HCEC 1CT (cell line): ENCODE data around the gene KREMEN2.
"Not testable (repeated sequence)": the region's sequence is repeated elsewhere in the genome, so short reads cannot be mapped to it uniquely, and the experiment has no call there.

ENCODE experiments used
- DNase-seq: peaks from one replicate; pipeline ENCODE4 v3.0.0-alpha.2; 2017

The KREMEN2 gene

GRCh38 chr16:2943716-2944115 is 20.4 kb upstream of the KREMEN2 start:
- DNase-seq = not testable (repeated sequence)

GRCh38 chr16:2946649-2947048 is 17.4 kb upstream of the KREMEN2 start:
- no peak for DNase-seq

- no peak for DNase-seq
Observed at GRCh38 chr16:2948807-2949704, 15.0 kb upstream of the KREMEN2 start.

- DNase-seq = no peak
Observed at GRCh38 chr16:2949705-2950352, 14.2 kb upstream of the KREMEN2 start.

- DNase-seq = no peak
Observed at GRCh38 chr16:2950353-2950724, 13.7 kb upstream of the KREMEN2 start.

- DNase-seq = no peak
Observed at GRCh38 chr16:2950773-2951172, 13.3 kb upstream of the KREMEN2 start.

DNA sequence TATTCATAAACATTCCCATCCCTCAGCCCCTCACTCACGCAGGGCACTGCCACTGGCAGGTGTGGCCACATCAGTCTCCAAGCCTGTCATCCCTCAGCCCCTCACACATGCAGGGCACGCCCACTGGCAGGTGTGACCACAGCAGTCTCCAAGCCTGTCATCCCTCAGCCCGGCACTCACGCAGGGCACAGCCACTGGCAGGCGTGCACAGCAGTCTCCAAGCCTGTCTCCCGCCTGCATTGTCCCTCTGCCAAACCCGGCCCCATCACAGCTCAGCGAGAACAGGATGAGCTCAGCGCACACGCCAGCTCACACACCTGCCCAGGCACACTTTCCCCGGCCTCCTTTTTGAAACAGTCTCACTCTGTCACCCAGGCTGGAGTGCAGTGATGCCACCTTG is 11.4 kb upstream of the KREMEN2 start:
- DNase-seq = no peak

DNA sequence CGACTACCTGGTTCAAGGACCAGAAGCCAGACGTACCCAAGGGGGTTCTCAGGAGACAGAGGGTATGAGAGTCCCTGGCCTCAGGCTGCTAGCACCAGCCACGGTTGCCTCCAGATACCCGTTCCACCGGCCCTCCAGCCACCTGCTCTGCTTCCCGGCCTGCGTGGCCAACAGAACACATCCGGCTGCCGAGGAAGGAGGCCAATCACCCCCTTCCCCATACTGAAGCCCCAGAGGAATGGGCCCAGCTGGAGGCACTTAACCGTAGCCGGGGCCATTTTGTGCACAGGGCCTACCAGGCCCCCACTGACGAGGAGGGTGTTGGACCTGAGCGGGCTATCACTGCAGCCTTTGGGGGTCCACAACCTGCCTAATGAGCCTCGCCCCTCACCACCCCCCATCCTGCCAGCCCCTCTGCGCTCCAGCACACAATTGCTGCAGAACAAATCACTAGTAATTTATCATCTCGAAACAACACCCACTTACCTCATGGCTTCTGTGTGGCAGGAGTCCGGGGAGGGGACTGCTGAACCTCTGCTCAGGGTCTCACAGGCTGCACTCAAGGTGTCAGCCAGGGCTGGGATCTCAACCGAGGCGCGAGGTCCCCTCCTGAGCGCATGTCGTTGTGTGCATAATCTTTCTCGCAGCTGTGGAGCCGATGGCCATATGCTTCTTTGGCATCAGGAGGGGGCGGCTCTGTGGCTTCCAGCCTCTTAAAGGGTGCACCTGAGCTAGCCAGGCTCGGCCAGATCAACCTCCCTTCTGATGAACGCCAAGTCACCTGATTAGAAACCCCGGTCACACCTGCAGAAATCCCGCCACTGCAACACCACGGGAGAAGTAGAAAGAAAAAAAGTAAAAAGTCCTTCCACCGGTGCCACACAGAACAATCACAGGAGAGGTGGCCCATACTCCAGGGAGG is 10.1 kb upstream of the KREMEN2 start:
- no peak for DNase-seq

- DNase-seq = no peak
Observed at GRCh38 chr16:2954656-2955381, 9.3 kb upstream of the KREMEN2 start.

- DNase-seq = no peak
Observed at GRCh38 chr16:2955438-2955778, 8.7 kb upstream of the KREMEN2 start.

DNA sequence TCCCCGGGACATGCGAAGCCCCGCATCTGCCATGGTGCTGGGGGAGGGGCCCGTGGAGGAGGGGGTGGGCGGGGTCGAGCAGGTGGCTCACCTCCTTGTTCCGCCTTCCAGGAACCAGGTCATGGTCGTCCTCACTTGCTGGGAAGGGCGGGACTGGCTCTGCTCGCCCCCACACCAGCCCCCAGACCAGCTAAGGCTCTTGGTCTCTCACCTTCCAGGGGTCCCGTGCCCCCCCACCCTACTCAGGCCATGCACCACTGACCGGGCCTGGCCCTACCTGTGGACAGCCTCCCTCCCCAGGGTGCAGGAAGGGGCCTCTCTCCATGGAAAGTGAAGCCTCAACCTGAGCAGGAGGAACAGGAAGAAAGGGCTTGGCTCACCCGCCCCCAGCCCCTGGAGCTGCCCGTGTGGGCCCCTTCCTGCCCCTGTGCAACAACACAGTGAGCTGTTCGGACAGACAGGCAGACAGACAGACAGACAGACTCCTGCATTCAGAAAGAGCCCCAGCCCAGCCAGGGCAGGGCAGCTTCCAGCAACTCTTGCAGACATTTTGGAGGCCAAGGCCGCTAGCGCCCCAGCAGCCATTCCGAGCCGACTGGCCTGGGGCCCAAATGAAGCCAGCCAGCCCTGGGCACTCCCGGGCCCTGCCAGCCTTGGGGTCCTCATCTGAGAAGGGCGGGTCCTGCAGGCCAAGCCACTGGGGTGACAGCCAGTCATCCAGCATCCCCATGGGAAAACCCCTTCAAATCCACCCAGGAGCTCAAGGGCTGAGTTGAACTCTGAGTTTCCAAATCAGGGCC is 8.1 kb upstream of the KREMEN2 start:
- DNase-seq = no peak

- no peak for DNase-seq
Observed at GRCh38 chr16:2956579-2956956, 7.5 kb upstream of the KREMEN2 start.

GRCh38 chr16:2959206-2959605 is 4.9 kb upstream of the KREMEN2 start:
- DNase-seq = no peak

- no peak for DNase-seq
Observed at GRCh38 chr16:2960183-2961010, 3.7 kb upstream of the KREMEN2 start.

GRCh38 chr16:2962334-2963073 is 1.6 kb upstream of the KREMEN2 start:
- DNase-seq = no peak

DNA sequence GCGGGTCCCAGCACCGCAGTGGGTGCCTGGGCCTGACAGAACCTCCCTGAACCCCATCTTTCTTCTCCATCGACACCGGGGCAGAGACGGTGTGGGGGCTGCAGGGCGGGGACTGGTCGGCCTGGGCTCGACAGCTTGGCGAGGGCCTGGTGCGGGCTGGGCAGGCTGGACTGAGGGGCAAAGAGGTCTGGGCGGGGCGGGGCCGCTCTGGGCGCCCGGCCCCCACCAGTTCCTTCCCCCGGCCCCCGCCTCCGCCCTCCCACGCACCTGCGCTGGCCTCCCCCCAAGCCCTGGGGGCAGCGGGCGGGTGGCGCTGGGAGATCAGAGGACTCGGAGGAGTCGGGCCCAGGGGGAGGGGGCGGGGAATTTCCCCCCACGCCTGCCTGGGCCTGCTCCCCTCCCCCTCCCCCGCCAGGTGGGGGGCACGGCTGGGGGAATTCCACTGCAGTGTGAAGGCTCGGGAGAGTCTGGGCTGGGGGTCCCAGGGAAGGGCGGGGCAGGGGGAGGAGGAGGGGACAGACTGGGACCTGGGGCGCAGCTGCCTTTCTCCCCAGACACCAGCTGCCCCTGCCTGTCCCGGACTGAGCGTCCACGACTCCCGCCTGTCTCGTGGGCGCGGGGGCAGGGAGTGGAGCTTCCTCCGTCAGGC is 877 bp upstream of the KREMEN2 start:
- no peak for DNase-seq

- DNase-seq = no peak
Observed at GRCh38 chr16:2964475-2965336, 631 bp downstream of the KREMEN2 start.

- no peak for DNase-seq
Observed at GRCh38 chr16:2966043-2966807, 2.1 kb downstream of the KREMEN2 start.
